NCI-H2196 (cell line): Measurements from ENCODE around the gene PHLDB3.
A peak's percentile ranks its signal among the peaks of the same experiment; 100 is the strongest.

Experiments used
- DNase-seq: peaks from one replicate; lab custom pipeline; 2025; ENCODE audit not compliant: unreplicated experiment; lab: John Stamatoyannopoulos, UW

Gene PHLDB3

DNA sequence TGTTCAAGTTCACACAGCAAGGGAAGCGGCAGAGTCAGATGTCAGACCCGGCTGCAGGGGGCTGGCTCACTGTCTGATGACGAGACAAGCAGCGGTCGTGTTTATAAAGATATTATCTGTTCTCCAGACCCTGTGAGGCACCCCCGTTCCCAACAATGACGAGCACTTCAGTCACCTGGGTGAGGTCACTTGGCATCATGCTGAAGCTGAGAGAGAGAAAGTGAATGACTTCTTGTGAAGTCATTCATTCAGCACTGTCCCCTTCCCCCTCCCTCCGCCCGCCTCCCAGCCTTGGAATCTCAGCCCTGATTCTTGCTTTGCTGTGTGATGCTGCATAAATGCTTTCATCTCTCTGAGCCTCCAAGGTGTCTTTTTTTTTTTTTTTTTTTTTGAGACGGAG is 34.3 kb downstream of the PHLDB3 start:
- no peak for DNase-seq

GRCh38 chr19:43469160-43469480 is 35.4 kb downstream of the PHLDB3 start:
- DNase-seq: no peak

DNA sequence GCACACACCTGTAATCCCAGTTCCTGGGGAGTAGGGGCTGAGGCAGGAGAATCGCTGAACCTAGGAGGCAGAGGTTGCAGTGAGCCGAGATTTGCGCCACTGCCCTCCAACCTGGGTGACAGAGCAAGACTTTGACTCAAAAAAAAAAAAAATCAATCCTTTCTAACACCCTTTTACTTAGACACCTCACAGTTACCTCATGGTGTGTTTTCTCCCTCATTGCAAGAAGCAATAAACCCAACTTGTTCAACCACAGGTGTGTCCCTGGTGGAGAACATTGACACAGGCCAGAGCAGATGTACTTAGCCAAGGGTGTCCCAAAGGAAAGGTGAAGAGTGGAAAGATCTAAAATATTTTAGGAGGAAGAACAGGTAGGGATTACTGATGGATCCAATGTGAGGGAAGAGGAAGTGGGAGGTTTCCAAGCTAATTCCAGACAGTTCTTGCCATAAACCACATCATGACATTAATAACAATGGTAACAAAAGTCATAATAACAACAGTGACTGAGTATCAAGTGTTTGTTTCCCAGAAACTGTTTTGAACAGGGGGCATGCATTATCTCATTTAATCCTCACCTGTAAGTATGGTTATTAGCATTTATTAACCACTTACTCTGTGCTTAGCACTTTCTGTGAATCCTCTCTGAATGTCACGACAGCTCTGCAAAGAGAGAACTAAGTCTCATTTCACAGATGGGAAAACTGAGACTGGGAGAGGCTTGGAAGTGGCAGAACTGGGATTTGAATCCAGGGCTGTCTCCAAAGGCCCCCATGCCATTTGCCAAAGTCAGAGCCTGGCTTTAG is 36.0 kb downstream of the PHLDB3 start:
- DNase-seq: no peak

GRCh38 chr19:43467730-43468129 is 36.8 kb downstream of the PHLDB3 start:
- DNase-seq: no peak

DNA sequence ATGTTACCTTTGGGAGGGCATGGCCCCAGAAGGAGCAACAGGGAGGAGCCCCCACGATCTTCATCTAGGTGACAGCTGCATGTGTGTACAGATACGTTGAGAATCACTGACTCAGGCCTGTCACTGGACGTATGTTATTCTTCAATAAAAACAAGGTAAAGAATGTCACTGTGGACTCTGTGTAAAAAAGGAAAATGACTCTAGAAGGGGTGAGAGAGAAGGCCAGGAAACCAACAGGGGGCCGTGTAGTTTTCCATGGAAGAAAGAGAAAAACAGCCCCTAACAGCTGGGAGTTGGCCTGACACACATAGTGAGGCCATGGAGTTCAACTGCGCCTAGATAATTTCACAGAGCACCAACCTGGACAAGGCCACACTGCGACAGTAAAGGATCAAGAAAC is 37.3 kb downstream of the PHLDB3 start:
- no peak for DNase-seq

DNA sequence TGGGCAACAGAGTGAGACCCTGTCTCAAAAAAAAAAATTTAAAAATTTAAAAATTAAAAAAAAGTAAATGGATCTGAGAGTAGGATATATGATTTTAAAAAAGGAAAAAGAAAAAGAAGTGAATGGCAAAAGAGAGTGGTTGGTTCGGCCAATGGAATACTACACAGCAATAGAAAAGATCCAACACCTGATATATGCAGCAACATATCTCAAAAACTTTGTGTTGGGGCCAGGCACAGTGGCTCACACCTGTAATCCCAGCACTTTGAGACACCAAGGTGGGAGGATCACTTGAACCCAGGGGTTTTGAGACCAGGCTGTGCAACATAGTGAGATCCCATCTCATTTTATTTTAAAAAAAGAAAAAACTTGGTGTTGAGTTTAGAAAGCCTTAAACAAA is 37.8 kb downstream of the PHLDB3 start:
- DNase-seq: no peak

DNA sequence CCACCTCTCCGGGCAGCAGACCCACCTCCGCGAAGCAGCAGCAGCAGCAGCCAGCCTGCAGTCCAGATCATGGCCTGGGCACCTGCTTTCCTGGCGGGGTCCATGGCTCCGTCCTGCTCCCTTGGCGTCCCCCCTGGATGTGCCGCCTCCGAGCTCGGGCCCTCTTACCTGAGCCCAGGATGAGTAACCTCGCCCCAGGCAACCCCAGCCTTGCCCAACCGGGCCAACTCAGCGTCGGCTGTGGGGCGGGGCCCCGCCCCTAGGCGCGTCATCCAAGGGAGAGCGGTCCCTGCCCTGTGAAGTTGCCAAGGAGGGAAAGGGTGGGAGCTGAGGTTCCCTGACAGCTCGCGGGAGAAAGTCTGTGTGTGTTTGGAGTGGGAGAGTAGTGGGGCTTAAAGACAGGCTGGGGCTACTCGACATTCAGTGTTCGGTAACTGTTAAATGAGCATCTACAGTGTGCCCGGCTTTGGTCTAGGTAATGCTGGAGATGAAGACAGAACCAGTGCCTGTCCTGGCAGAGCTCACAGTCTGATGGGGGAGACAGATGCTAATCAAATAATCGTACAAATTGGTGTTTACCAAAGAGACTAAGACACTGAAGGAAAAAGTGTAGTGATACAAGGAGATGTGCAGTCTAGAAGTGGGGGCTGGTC is 39.0 kb downstream of the PHLDB3 start, which contains the start of gene LYPD3:
TSS of gene LYPD3 (minus strand) at position 141 of the 653 bp plus-strand sequence. CDS start at position 104, 37 bp downstream.
- no peak for DNase-seq

GRCh38 chr19:43464134-43464775 is 40.3 kb downstream of the PHLDB3 start:
- DNase-seq: no peak

DNA sequence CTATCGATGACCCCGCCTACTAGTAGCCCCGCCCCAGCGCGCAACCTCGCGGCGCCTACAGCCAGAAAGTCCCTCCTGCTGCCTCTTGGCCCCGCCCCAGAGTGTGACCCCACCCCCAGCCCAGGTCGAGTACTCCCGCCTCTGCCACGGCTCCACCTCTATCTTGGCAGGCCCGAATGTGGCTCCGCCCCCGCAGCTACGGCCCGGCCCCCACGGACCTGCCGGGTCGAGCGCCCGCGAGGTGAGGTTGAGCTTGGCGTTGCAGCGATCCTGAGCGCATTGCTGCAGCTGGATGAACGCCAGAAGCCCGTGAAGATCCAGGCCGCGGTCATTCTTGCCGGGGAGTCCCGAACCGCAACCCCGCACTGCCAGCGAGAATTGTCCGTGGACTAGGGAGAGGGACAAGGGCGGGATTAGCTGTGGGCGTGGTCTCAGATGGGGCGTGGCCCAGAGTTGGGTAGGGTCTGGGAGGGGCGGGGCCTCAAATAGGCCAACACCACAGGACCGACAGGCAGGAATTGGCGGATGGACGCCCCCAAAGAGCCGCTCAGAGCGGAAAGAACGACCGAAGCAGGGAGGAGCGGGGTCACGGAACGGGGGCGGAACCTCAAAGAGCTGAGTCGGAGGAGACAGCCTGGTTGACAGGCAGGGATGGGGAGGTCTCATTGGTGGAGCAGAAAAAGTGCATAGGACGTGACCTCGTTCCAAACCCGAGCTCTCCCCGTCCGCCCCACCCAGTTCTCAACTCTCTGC is 41.0 kb downstream of the PHLDB3 start:
- DNase-seq: peak; percentile 95

DNA sequence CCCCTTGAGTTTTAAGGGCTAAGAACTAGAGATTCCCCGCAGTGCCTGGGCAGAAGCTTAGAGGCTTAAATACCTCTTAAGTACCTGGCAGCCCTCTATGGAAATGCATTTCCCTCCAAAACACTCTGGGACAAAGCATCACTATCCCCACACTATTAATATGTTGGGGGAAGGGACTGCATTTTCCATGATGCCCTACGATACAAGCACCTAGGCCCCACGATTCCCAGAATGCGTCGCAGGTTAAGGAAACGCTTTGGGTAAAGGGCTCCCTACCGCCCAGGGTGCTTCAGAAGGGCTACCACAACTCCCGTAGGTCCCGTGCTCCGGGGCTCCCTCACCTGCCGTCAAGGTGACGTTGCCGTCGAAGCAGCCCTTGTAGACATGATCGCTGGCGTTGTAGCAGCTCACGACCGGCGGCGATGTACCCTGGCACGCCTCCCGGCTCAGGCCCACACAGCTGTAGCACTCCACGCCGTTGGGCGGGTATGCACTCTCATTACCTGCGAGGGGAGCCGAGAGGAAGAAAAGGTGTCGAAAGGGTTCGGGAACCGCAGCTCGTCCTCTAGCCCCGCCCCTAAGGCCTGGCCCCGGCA is 41.7 kb downstream of the PHLDB3 start:
- DNase-seq: no peak

- DNase-seq: no peak
Measured at GRCh38 chr19:43462383-43462782, 42.2 kb downstream of the PHLDB3 start.

GRCh38 chr19:43461303-43461702 is 43.2 kb downstream of the PHLDB3 start:
- DNase-seq: no peak

GRCh38 chr19:43460362-43461016 is 44.1 kb downstream of the PHLDB3 start:
- no peak for DNase-seq

DNA sequence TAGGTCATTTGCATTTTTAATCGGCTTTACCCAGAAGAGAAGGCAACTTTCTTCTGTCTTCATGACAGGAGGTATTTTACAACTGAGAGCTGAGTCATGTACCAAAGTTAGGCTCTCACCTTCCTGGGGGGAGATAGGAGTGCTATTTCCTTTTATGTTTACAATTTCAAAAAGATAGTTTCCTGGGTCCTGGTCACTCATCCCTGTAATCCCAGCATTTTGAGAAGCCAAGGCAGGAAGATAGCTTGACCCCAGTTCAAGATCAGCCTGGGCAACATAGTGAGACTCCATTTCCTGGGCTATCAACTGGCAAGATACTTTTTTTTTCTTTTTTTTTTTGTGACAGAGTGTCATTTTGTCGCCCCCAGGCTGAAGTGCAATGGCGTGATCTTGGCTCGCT is 46.7 kb downstream of the PHLDB3 start:
- no peak for DNase-seq

- DNase-seq: no peak
Measured at GRCh38 chr19:43455321-43456113, 49.0 kb downstream of the PHLDB3 start.

DNA sequence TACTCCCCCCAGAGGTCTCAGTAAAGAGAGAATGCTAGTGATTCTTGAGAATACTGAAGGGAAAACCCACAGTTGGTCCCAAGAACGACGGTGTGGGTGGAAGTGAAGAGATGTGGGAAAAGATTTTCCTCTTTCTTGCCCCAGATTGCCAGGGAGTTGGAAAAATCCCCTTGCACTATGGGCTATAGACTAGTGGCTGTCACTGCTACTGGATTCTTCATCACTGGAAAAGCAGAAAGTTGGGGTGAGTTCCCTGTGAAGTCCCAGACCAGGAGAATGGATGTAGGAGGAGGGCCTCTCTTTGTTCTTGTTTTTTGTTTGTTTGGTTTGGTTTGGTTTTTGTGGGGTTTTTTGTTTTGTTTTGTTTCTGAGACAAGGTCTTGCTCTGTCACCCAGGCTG is 50.5 kb downstream of the PHLDB3 start:
- no peak for DNase-seq

- no peak for DNase-seq
Measured at GRCh38 chr19:43452582-43452981, 52.0 kb downstream of the PHLDB3 start.

GRCh38 chr19:43450545-43450997 is 54.0 kb downstream of the PHLDB3 start:
- DNase-seq: no peak

DNA sequence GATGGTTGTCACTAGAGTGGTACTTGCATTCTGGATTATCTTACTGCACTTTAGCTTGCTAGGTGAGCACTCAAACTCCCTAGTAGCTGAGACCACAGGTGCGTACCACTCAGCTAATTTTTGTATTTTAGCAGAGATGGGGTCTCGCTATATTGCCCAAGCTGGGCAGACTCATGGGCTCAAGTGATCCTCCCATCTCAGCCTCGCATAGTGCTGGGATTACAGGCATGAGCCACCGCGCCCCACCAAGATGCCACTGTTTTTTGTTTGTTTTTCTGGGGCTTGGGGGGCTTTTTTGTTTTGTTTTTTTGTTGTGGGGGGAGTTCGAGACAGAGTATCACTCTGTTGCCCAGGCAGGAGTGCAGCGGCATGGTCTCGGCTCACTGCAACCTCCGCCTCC is 56.9 kb downstream of the PHLDB3 start:
- DNase-seq: no peak
